Effector CD8-positive, alpha-beta T cell (primary cell): Measurements from ENCODE around the gene STK4.

Experiments
- DNase-seq: peaks from one replicate; lab custom pipeline; 2025; lab: John Stamatoyannopoulos, UW

The STK4 gene

GRCh38 chr20:45085867-45086266 lies 119.6 kb downstream of the STK4 start:
- no peak for DNase-seq

- no peak for DNase-seq
Measured at GRCh38 chr20:45087097-45087790, 120.9 kb downstream of the STK4 start.

- DNase-seq = no peak
Measured at GRCh38 chr20:45087814-45088213, 121.5 kb downstream of the STK4 start.

- no peak for DNase-seq
Measured at GRCh38 chr20:45088247-45088646, 121.9 kb downstream of the STK4 start.

GRCh38 chr20:45090481-45090880 lies 124.2 kb downstream of the STK4 start:
- no peak for DNase-seq

GRCh38 chr20:45091366-45091765 lies 125.1 kb downstream of the STK4 start:
- DNase-seq = no peak

- DNase-seq = no peak
Measured at GRCh38 chr20:45092898-45093297, 126.6 kb downstream of the STK4 start.

GRCh38 chr20:45094201-45094600 lies 127.9 kb downstream of the STK4 start:
- no peak for DNase-seq

- DNase-seq = no peak
Measured at GRCh38 chr20:45094864-45095574, 128.7 kb downstream of the STK4 start.

- peak; percentile 8 for DNase-seq
Measured at GRCh38 chr20:45095805-45096238, 129.5 kb downstream of the STK4 start.

- no peak for DNase-seq
Measured at GRCh38 chr20:45096781-45097180, 130.5 kb downstream of the STK4 start.

- no peak for DNase-seq
Measured at GRCh38 chr20:45097485-45098102, 131.3 kb downstream of the STK4 start.

- DNase-seq = no peak
Measured at GRCh38 chr20:45098103-45098773, 131.9 kb downstream of the STK4 start.

GRCh38 chr20:45100563-45101245 lies 134.4 kb downstream of the STK4 start, which contains the start of gene KCNS1:
Gene KCNS1, minus strand, starts transcription at chr20:45101127. Its CDS starts 1,891 bp downstream, at chr20:45099236.
- DNase-seq = no peak

GRCh38 chr20:45101333-45101850 lies 135.1 kb downstream of the STK4 start:
- no peak for DNase-seq

GRCh38 chr20:45103072-45103471 lies 136.8 kb downstream of the STK4 start:
- no peak for DNase-seq

- DNase-seq = no peak
Measured at GRCh38 chr20:45104786-45105185, 138.5 kb downstream of the STK4 start.

GRCh38 chr20:45105317-45105716 lies 139.0 kb downstream of the STK4 start:
- no peak for DNase-seq

- no peak for DNase-seq
Measured at GRCh38 chr20:45109634-45110033, 143.3 kb downstream of the STK4 start.

GRCh38 chr20:45110301-45110700 lies 144.0 kb downstream of the STK4 start:
- DNase-seq = no peak

- DNase-seq = no peak
Measured at GRCh38 chr20:45111285-45111684, 145.0 kb downstream of the STK4 start.
